22Rv1 (cell line): ENCODE measurements around the gene CAMK2N2.

Experiments
- ZFX ChIP-seq: fragments of 450-650 bp; IDR thresholded peaks from 2 replicates; pipeline ENCODE4 v1.6.1; 2017; ENCODE audit warnings: antibody characterized with exemption, borderline replicate concordance
- TF ChIP-seq, protein P1 (sequence below): fragments of 450-650 bp; IDR thresholded peaks from 2 replicates; pipeline ENCODE4 v1.5.1; 2017; ENCODE audit warnings: mild to moderate bottlenecking

DNA sequence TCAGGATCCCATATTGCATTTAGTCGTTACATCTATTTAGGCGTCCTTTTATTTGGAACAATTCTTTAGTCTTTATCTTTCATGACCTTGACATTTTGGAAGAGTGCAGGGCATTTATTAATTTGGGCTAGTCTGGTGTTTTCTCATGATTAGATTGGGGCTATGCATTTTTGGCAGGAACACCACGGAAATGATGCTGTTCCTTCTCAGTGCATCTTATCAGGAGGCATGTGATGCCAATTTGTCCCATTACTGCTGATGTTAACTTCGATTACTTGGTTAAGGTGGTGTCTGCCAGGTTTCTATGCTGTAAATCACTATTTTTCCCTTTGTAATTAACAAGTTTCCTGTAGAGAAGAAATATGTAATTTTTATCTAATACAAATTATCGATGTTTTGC is 50.1 kb downstream of the CAMK2N2 start:
- TF ChIP-seq, protein P1, sequence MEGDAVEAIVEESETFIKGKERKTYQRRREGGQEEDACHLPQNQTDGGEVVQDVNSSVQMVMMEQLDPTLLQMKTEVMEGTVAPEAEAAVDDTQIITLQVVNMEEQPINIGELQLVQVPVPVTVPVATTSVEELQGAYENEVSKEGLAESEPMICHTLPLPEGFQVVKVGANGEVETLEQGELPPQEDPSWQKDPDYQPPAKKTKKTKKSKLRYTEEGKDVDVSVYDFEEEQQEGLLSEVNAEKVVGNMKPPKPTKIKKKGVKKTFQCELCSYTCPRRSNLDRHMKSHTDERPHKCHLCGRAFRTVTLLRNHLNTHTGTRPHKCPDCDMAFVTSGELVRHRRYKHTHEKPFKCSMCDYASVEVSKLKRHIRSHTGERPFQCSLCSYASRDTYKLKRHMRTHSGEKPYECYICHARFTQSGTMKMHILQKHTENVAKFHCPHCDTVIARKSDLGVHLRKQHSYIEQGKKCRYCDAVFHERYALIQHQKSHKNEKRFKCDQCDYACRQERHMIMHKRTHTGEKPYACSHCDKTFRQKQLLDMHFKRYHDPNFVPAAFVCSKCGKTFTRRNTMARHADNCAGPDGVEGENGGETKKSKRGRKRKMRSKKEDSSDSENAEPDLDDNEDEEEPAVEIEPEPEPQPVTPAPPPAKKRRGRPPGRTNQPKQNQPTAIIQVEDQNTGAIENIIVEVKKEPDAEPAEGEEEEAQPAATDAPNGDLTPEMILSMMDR = no peak
- TF ChIP-seq ZFX = no peak
